ENCODE results near the gene CGB7. TPM values are rescaled to one million over a fixed set of nuclear protein-coding genes. Genes with fewer than 3 reads are reported as not detected.

Gene CGB7
- total RNA-seq, 1 experiment from 2014 or later = 1.2 TPM

- no peak overlapping the region for H3K27ac ChIP-seq (ENCODE audit: insufficient read length, low read depth, low read length)
- no peak overlapping the region for H4K8ac ChIP-seq (replicated peaks; ENCODE audit: insufficient read length, low read depth, low read length)
- H3K4me2 ChIP-seq (ENCODE audit: insufficient read depth, insufficient read length, low read length) = no peak overlapping the region
- no peak overlapping the region for H2AFZ ChIP-seq (ENCODE audit: low read length)
- no peak overlapping the region for H4K91ac ChIP-seq (ENCODE audit: insufficient read length, low read depth, low read length)
- no peak overlapping the region for H2AK5ac ChIP-seq (ENCODE audit: insufficient read length, low read length)
- H4K20me1 ChIP-seq (ENCODE audit: control insufficient read depth, insufficient read depth, insufficient read length) = no peaks in the 10 kb centered on the region
- no peak overlapping the region for H4K5ac ChIP-seq (ENCODE audit: insufficient read length, low read depth, low read length)
- no peak overlapping the region for H3T11ph ChIP-seq (ENCODE audit: low read length)
- Mint-ChIP-seq H3K27me3 (ENCODE audit: low read depth) (peaks cover 87% of the 10 kb centered on the region), H3K36me3 (ENCODE audit: insufficient read depth in 1 of 3, low read depth in 3 of 3) (peaks cover 0 to 4% (median 3%) of the 10 kb centered on the region in 3 experiments; a peak in 3 of 7 replicates), H3K9me3 (peaks cover 9 to 18% of the 10 kb centered on the region in 2 experiments; a peak in 4 of 5 replicates), H3K27ac (no peak overlapping the region), H3K4me1 (peaks cover 23 to 50% of the 10 kb centered on the region in 2 experiments), H3K4me3 (no peak overlapping the region)
- WGBS (ENCODE audit: extremely low coverage, insufficient read length, low lambda C conversion rate) = no CpG with 5 or more reads among the region's 9 CpGs
- H2BK15ac ChIP-seq (ENCODE audit: low read depth, low read length) = no peak overlapping the region
- no peak overlapping the region for H2BK12ac ChIP-seq (ENCODE audit: insufficient read length, low read depth, low read length)
- H3K79me2 ChIP-seq (ENCODE audit: insufficient read depth, low read length) = no peaks in the 10 kb centered on the region
- H2BK120ac ChIP-seq (ENCODE audit: low read depth, low read length, poor library complexity, severe bottlenecking) = no peak overlapping the region
- no peak overlapping the region for H3K56ac ChIP-seq (ENCODE audit: insufficient read length, low read depth, low read length)
- H3K79me1 ChIP-seq (ENCODE audit: insufficient read depth, low read depth, low read length, poor library complexity, severe bottlenecking) = no peaks in the 10 kb centered on the region
- no peak overlapping the region for H3K18ac ChIP-seq (ENCODE audit: insufficient read length, low read depth, low read length)
- H3K4me1 ChIP-seq (ENCODE audit: insufficient read depth, low read length) = peaks cover 2% of the 10 kb centered on the region; the same call in 1 of the 2 replicates
- no peak for DNase-seq
- peaks cover 49% of the 10 kb centered on the region for H3K27me3 ChIP-seq (ENCODE audit: insufficient read depth, low read length)
- H3K4ac ChIP-seq (ENCODE audit: low read depth, low read length) = no peak overlapping the region
- H3K9me3 ChIP-seq (ENCODE audit: control insufficient read depth, low read depth, low read length) = no peaks in the 10 kb centered on the region
- no peak for TF ChIP-seq CTCF (conservative IDR thresholded peaks at IDR 0.05)
- H2BK20ac ChIP-seq (ENCODE audit: low read depth, low read length, poor library complexity, severe bottlenecking) = no peak overlapping the region
- no peak overlapping the region for H3K23ac ChIP-seq (ENCODE audit: insufficient read length, low read depth, low read length)
- H3K9ac ChIP-seq (ENCODE audit: extremely low read depth, insufficient read length, low read length) = no peak overlapping the region
- H3K23me2 ChIP-seq (ENCODE audit: insufficient read length, low read depth, low read length, poor library complexity, severe bottlenecking) = peaks cover 3% of the 10 kb centered on the region
- no peak overlapping the region for H3K14ac ChIP-seq (ENCODE audit: insufficient read depth, low read length)
- no peak overlapping the region for H2BK5ac ChIP-seq (ENCODE audit: insufficient read length, low read length)
Observed at GRCh38 chr19:49069026-49069425, 11.5 kb upstream of the CGB7 start.

Measured in H9 (cell line).